HT-29 (cell line): ENCODE measurements around the gene SOD3. TPM values are rescaled to one million over a fixed set of nuclear protein-coding genes. Genes with fewer than 3 reads are reported as not detected.

Experiments used
- DNase-seq: peaks from one replicate; pipeline ENCODE4 v3.0.0-alpha.2; 2015; ENCODE audit warnings: low spot score
- total RNA-seq: library from RNA; depleted of rRNA; stranded (reverse); fragments of >200 nt; shearing (Covaris generic); gene quantifications from 2 replicates; pipeline ENCODE4 v1.2.3, GENCODE V29; 2014

The SOD3 gene
- total RNA-seq, 1 experiment from 2014 or later: 3.3 TPM

GRCh38 chr4:24775032-24775605 is 20.3 kb upstream of the SOD3 start:
- DNase-seq: no peak

GRCh38 chr4:24775750-24776149 is 19.6 kb upstream of the SOD3 start:
- no peak for DNase-seq

- no peak for DNase-seq
These were observed 17.6 kb upstream of the SOD3 start for GRCh38 chr4:24777536-24778463.

GRCh38 chr4:24778464-24779225 is 16.7 kb upstream of the SOD3 start:
- DNase-seq: no peak

- DNase-seq: peak; percentile 13
These were observed 14.4 kb upstream of the SOD3 start for GRCh38 chr4:24780936-24781495.

- DNase-seq: peak; percentile 80
These were observed 13.2 kb upstream of the SOD3 start for GRCh38 chr4:24781999-24782745.

- no peak for DNase-seq
These were observed 11.9 kb upstream of the SOD3 start for GRCh38 chr4:24783506-24783905.

- no peak for DNase-seq
These were observed 4.3 kb upstream of the SOD3 start for GRCh38 chr4:24791043-24791442.

- no peak for DNase-seq
These were observed 2.8 kb upstream of the SOD3 start for GRCh38 chr4:24792552-24792951.

GRCh38 chr4:24793219-24794005 is 2.0 kb upstream of the SOD3 start:
- peak; percentile 66 for DNase-seq

GRCh38 chr4:24794051-24794450 is 1.3 kb upstream of the SOD3 start:
- DNase-seq: no peak

- DNase-seq: no peak
These were observed 893 bp upstream of the SOD3 start for GRCh38 chr4:24794480-24794879.

- peak; percentile 6 for DNase-seq
These were observed 451 bp downstream of the SOD3 start for GRCh38 chr4:24795666-24796381.

GRCh38 chr4:24796620-24797019 is 1.2 kb downstream of the SOD3 start:
- DNase-seq: no peak

- DNase-seq: no peak
These were observed 2.8 kb downstream of the SOD3 start for GRCh38 chr4:24798036-24798610.

- DNase-seq: no peak
These were observed 3.8 kb downstream of the SOD3 start for GRCh38 chr4:24799196-24799543.

GRCh38 chr4:24799544-24800324 is 4.4 kb downstream of the SOD3 start:
- DNase-seq: no peak

- no peak for DNase-seq
These were observed 5.0 kb downstream of the SOD3 start for GRCh38 chr4:24800325-24800895.
